ENCODE data around the gene ATP2A3.
"Not testable (repeated sequence)": the region's sequence is repeated elsewhere in the genome, so short reads cannot be mapped to it uniquely, and the experiment has no call there.

The ATP2A3 gene

GRCh38 chr17:3953542-3953941, 10.7 kb downstream of the ATP2A3 start:
- Histone ChIP-seq H3K27ac (ENCODE audit: low read depth, low read length, severe bottlenecking) (no peak overlapping the region), H3K36me3 (ENCODE audit: control insufficient read depth, insufficient read depth, low read length) (no peaks in the 10 kb centered on the region), H3K9me3 (ENCODE audit: control insufficient read depth, low read length) (no peaks in the 10 kb centered on the region), H3K4me3 (ENCODE audit: extremely low read depth, insufficient read depth, low read length, poor library complexity, severe bottlenecking) (no peak overlapping the region), H3K4me1 (ENCODE audit: control insufficient read depth, insufficient read depth, low read length, poor library complexity, severe bottlenecking) (peaks cover 9% of the 10 kb centered on the region)
- 92% methylated on average over 9 to 14 of the region's 14 CpGs for WGBS, 2 experiments (ENCODE audit: insufficient coverage in 2 of 2)

- Histone ChIP-seq H3K4me3 (ENCODE audit: extremely low read depth, insufficient read depth, low read length, poor library complexity, severe bottlenecking) (no peak overlapping the region), H3K4me1 (ENCODE audit: control insufficient read depth, insufficient read depth, low read length, poor library complexity, severe bottlenecking) (peaks cover 3% of the 10 kb centered on the region), H3K9me3 (ENCODE audit: control insufficient read depth, low read length) (no peaks in the 10 kb centered on the region), H3K27ac (ENCODE audit: low read depth, low read length, severe bottlenecking) (no peak overlapping the region), H3K36me3 (ENCODE audit: control insufficient read depth, insufficient read depth, low read length) (no peaks in the 10 kb centered on the region)
- 93 to 95% methylated on average over 14 of the region's 14 CpGs for WGBS, 2 experiments (ENCODE audit: insufficient coverage in 2 of 2)
Observed at GRCh38 chr17:3952186-3952585, 12.1 kb downstream of the ATP2A3 start.

GRCh38 chr17:3951420-3951819, 12.8 kb downstream of the ATP2A3 start:
- H3K4me3 ChIP-seq (ENCODE audit: extremely low read depth, insufficient read depth, low read length, poor library complexity, severe bottlenecking): no peak overlapping the region
- H3K27ac ChIP-seq (ENCODE audit: low read depth, low read length, severe bottlenecking): no peak overlapping the region
- H3K9me3 ChIP-seq (ENCODE audit: control insufficient read depth, low read length): no peaks in the 10 kb centered on the region
- 83 to 93% methylated on average over 12 of the region's 16 CpGs for WGBS, 2 experiments (ENCODE audit: insufficient coverage in 2 of 2)
- H3K36me3 ChIP-seq (ENCODE audit: control insufficient read depth, insufficient read depth, low read length): no peaks in the 10 kb centered on the region
- H3K4me1 ChIP-seq (ENCODE audit: control insufficient read depth, insufficient read depth, low read length, poor library complexity, severe bottlenecking): peaks cover under 1% of the 10 kb centered on the region

- H3K4me3 ChIP-seq (ENCODE audit: extremely low read depth, insufficient read depth, low read length, poor library complexity, severe bottlenecking): no peak overlapping the region
- H3K4me1 ChIP-seq (ENCODE audit: control insufficient read depth, insufficient read depth, low read length, poor library complexity, severe bottlenecking): no peaks in the 10 kb centered on the region
- H3K27ac ChIP-seq (ENCODE audit: low read depth, low read length, severe bottlenecking): no peak overlapping the region
- H3K9me3 ChIP-seq (ENCODE audit: control insufficient read depth, low read length): no peaks in the 10 kb centered on the region
- 91 to 94% methylated on average over 13 of the region's 17 CpGs for WGBS, 2 experiments (ENCODE audit: insufficient coverage in 2 of 2)
- no peaks in the 10 kb centered on the region for H3K36me3 ChIP-seq (ENCODE audit: control insufficient read depth, insufficient read depth, low read length)
Observed at GRCh38 chr17:3951003-3951402, 13.2 kb downstream of the ATP2A3 start.

- H3K36me3 ChIP-seq (ENCODE audit: control insufficient read depth, insufficient read depth, low read length): no peaks in the 10 kb centered on the region
- no peaks in the 10 kb centered on the region for H3K9me3 ChIP-seq (ENCODE audit: control insufficient read depth, low read length)
- H3K4me1 ChIP-seq (ENCODE audit: control insufficient read depth, insufficient read depth, low read length, poor library complexity, severe bottlenecking): no peaks in the 10 kb centered on the region
- WGBS, 2 experiments (ENCODE audit: insufficient coverage in 2 of 2): 93% methylated on average over 9 to 12 of the region's 12 CpGs
- no peak overlapping the region for H3K27ac ChIP-seq (ENCODE audit: low read depth, low read length, severe bottlenecking)
- no peak overlapping the region for H3K4me3 ChIP-seq (ENCODE audit: extremely low read depth, insufficient read depth, low read length, poor library complexity, severe bottlenecking)
Observed at GRCh38 chr17:3950584-3950983, 13.7 kb downstream of the ATP2A3 start.

GRCh38 chr17:3949418-3949817, 14.8 kb downstream of the ATP2A3 start:
- Histone ChIP-seq H3K36me3 (ENCODE audit: control insufficient read depth, insufficient read depth, low read length) (no peaks in the 10 kb centered on the region), H3K27ac (ENCODE audit: low read depth, low read length, severe bottlenecking) (no peak overlapping the region), H3K4me3 (ENCODE audit: extremely low read depth, insufficient read depth, low read length, poor library complexity, severe bottlenecking) (no peak overlapping the region), H3K9me3 (ENCODE audit: control insufficient read depth, low read length) (no peaks in the 10 kb centered on the region), H3K4me1 (ENCODE audit: control insufficient read depth, insufficient read depth, low read length, poor library complexity, severe bottlenecking) (no peaks in the 10 kb centered on the region)
- WGBS, 2 experiments (ENCODE audit: insufficient coverage in 2 of 2): 83 to 94% methylated on average over 2 to 3 of the region's 3 CpGs

- not testable (repeated sequence) for H3K4me1 ChIP-seq (ENCODE audit: control insufficient read depth, insufficient read depth, low read length, poor library complexity, severe bottlenecking); H3K27ac ChIP-seq (ENCODE audit: low read depth, low read length, severe bottlenecking); H3K4me3 ChIP-seq (ENCODE audit: extremely low read depth, insufficient read depth, low read length, poor library complexity, severe bottlenecking); H3K9me3 ChIP-seq (ENCODE audit: control insufficient read depth, low read length); H3K36me3 ChIP-seq (ENCODE audit: control insufficient read depth, insufficient read depth, low read length)
- 96 to 97% methylated on average over 3 of the region's 3 CpGs for WGBS, 2 experiments (ENCODE audit: insufficient coverage in 2 of 2)
Observed at GRCh38 chr17:3948551-3948950, 15.7 kb downstream of the ATP2A3 start.

- H3K9me3 ChIP-seq (ENCODE audit: control insufficient read depth, low read length): no peaks in the 10 kb centered on the region
- WGBS, 2 experiments (ENCODE audit: insufficient coverage in 2 of 2): 95% methylated on average over 43 of the region's 43 CpGs
- no peaks in the 10 kb centered on the region for H3K36me3 ChIP-seq (ENCODE audit: control insufficient read depth, insufficient read depth, low read length)
- H3K4me3 ChIP-seq (ENCODE audit: extremely low read depth, insufficient read depth, low read length, poor library complexity, severe bottlenecking): no peak overlapping the region
- no peaks in the 10 kb centered on the region for H3K4me1 ChIP-seq (ENCODE audit: control insufficient read depth, insufficient read depth, low read length, poor library complexity, severe bottlenecking)
- no peak overlapping the region for H3K27ac ChIP-seq (ENCODE audit: low read depth, low read length, severe bottlenecking)
Observed at GRCh38 chr17:3947318-3947810, 16.9 kb downstream of the ATP2A3 start.

- 79 to 95% methylated on average over 5 of the region's 5 CpGs for WGBS, 2 experiments (ENCODE audit: insufficient coverage in 2 of 2)
- H3K27ac ChIP-seq (ENCODE audit: low read depth, low read length, severe bottlenecking): no peak overlapping the region
- H3K36me3 ChIP-seq (ENCODE audit: control insufficient read depth, insufficient read depth, low read length): no peaks in the 10 kb centered on the region
- H3K9me3 ChIP-seq (ENCODE audit: control insufficient read depth, low read length): no peaks in the 10 kb centered on the region
- no peaks in the 10 kb centered on the region for H3K4me1 ChIP-seq (ENCODE audit: control insufficient read depth, insufficient read depth, low read length, poor library complexity, severe bottlenecking)
- H3K4me3 ChIP-seq (ENCODE audit: extremely low read depth, insufficient read depth, low read length, poor library complexity, severe bottlenecking): no peak overlapping the region
Observed at GRCh38 chr17:3946711-3947235, 17.5 kb downstream of the ATP2A3 start.

GRCh38 chr17:3944485-3945388, 19.5 kb downstream of the ATP2A3 start:
- Histone ChIP-seq H3K4me3 (ENCODE audit: extremely low read depth, insufficient read depth, low read length, poor library complexity, severe bottlenecking) (peak overlapping the region; percentile 2), H3K27ac (ENCODE audit: low read depth, low read length, severe bottlenecking) (no peak overlapping the region), H3K36me3 (ENCODE audit: control insufficient read depth, insufficient read depth, low read length) (no peaks in the 10 kb centered on the region), H3K4me1 (ENCODE audit: control insufficient read depth, insufficient read depth, low read length, poor library complexity, severe bottlenecking) (no peaks in the 10 kb centered on the region), H3K9me3 (ENCODE audit: control insufficient read depth, low read length) (no peaks in the 10 kb centered on the region)
- 38 to 40% methylated on average over 45 to 61 of the region's 68 CpGs for WGBS, 2 experiments (ENCODE audit: insufficient coverage in 2 of 2)

All from mesodermal cell (in vitro differentiated cells).